Activated CD8-positive, alpha-beta memory T cell treated with anti-CD3 and anti-CD28 coated beads, Interleukin-2, amount 50 U/mL, for 1 hour (primary cell): ENCODE results near the gene SPDYE1.
A peak's percentile ranks its signal among the peaks of the same experiment; 100 is the strongest.
"Not testable (repeated sequence)": the region's sequence is repeated elsewhere in the genome, so short reads cannot be mapped to it uniquely, and the experiment has no call there.

Experiments
- DNase-seq: peaks from one replicate; pipeline ENCODE4 v3.0.0-alpha.2; 2020; ENCODE audit errors: extremely low read depth

SPDYE1 gene

GRCh38 chr7:43992896-43993295 lies 4.8 kb upstream of the SPDYE1 start:
- DNase-seq = not testable (repeated sequence)

- DNase-seq = not testable (repeated sequence)
These were observed 3.0 kb upstream of the SPDYE1 start for GRCh38 chr7:43994681-43995080.

GRCh38 chr7:44012081-44012480 lies 14.4 kb downstream of the SPDYE1 start:
- not testable (repeated sequence) for DNase-seq

- not testable (repeated sequence) for DNase-seq
These were observed 17.4 kb downstream of the SPDYE1 start for GRCh38 chr7:44015090-44015489.

- DNase-seq = peak; percentile 96
These were observed 21.4 kb downstream of the SPDYE1 start for GRCh38 chr7:44018857-44019807.

GRCh38 chr7:44019825-44020224 lies 22.1 kb downstream of the SPDYE1 start:
- DNase-seq = not testable (repeated sequence)

- DNase-seq = not testable (repeated sequence)
These were observed 24.4 kb downstream of the SPDYE1 start for GRCh38 chr7:44022069-44022468.

- DNase-seq = not testable (repeated sequence)
These were observed 25.2 kb downstream of the SPDYE1 start for GRCh38 chr7:44022796-44023467.

- DNase-seq = not testable (repeated sequence)
These were observed 31.7 kb downstream of the SPDYE1 start for GRCh38 chr7:44029433-44029832.

- not testable (repeated sequence) for DNase-seq
These were observed 32.3 kb downstream of the SPDYE1 start for GRCh38 chr7:44030029-44030428.

GRCh38 chr7:44031319-44031718 lies 33.6 kb downstream of the SPDYE1 start:
- not testable (repeated sequence) for DNase-seq

GRCh38 chr7:44032031-44032430 lies 34.3 kb downstream of the SPDYE1 start:
- DNase-seq = not testable (repeated sequence)

GRCh38 chr7:44033971-44034844 lies 36.5 kb downstream of the SPDYE1 start:
- not testable (repeated sequence) for DNase-seq

- DNase-seq = not testable (repeated sequence)
These were observed 38.7 kb downstream of the SPDYE1 start for GRCh38 chr7:44036364-44036763.

- not testable (repeated sequence) for DNase-seq
These were observed 40.3 kb downstream of the SPDYE1 start for GRCh38 chr7:44037951-44038350.

GRCh38 chr7:44038553-44038952 lies 40.9 kb downstream of the SPDYE1 start:
- not testable (repeated sequence) for DNase-seq

- DNase-seq = peak; percentile 61
These were observed 41.4 kb downstream of the SPDYE1 start for GRCh38 chr7:44038961-44039558.

- DNase-seq = not testable (repeated sequence)
These were observed 42.2 kb downstream of the SPDYE1 start for GRCh38 chr7:44039800-44040492.

- not testable (repeated sequence) for DNase-seq
These were observed 42.8 kb downstream of the SPDYE1 start for GRCh38 chr7:44040493-44040891.

- DNase-seq = no peak
These were observed 44.5 kb downstream of the SPDYE1 start for GRCh38 chr7:44042221-44042620.

- no peak for DNase-seq
These were observed 46.2 kb downstream of the SPDYE1 start for GRCh38 chr7:44043902-44044301.
